Endothelial cell of coronary artery (primary cell): Measurements from ENCODE around the gene SLFN12L. TPM values are rescaled to one million over a fixed set of nuclear protein-coding genes. Genes with fewer than 3 reads are reported as not detected.

Source experiments
- total RNA-seq: library from RNA; depleted of rRNA; stranded (reverse); fragments of >200 nt; gene quantifications from 2 replicates; pipeline ENCODE4 v1.2.3, GENCODE V29; 2014

SLFN12L gene
- 0.09 TPM in 1 of 2 replicates, not detected in the other for total RNA-seq

DNA sequence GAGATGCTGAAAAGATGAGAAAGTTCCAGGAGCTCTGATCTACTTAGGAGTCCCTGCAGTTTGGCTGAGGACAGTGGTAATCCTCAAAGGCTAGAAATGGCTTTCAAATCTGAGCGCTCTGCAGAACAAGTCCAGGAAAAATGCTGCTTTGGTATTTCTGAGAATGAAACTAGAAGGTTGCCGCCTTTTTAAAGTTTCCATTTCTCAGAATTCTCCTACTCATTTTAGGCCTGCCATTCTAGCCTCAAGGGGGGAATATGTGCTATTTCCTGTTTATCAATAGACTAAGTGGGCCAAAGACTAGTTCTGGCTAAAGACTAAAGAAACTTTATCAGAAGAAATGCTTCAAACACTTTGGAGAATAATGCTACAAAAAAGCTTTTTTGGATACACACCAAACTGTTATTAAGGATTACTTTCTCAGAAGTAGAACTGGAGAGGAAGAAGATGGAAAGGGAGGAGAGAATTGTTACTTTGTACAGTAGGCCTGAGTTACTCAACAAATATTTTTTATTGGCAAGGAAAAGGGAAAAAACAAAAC, at the start of gene SLFN12L:
TSS of gene SLFN12L (minus strand) at position 78 of the 541 bp plus-strand sequence. CDS start 15,314 bp downstream, outside the sequence.

GRCh38 chr17:35578197-35578928, 40.9 kb upstream of the SLFN12L start, which contains the start of gene PEX12:
PEX12 (minus strand) TSS chr17:35578571; CDS start chr17:35578021, 550 bp downstream.

DNA sequence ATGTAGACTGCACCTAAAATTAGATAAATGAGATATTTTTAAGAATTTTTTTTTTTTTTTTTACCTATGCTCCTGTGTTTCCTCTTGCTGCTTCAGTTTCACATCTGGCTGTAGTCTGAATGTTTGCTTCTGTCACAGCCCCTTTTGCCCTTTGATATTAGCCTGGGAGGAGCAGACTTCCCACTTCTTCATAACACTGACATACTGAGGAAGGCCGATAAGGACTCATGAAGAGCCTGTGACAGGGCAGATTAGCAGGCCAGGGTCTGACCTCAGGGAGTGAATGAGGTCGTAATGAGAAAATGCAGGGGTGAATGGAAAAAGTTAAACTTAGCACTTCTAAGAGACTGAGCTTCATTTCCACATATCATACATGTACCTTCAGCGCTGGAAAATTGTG, 23.2 kb upstream of the SLFN12L start, which contains the start of gene SLFN14:
TSS of gene SLFN14 (minus strand) at position 117 of the 400 bp plus-strand sequence. CDS start 2,757 bp downstream, outside the sequence.

DNA sequence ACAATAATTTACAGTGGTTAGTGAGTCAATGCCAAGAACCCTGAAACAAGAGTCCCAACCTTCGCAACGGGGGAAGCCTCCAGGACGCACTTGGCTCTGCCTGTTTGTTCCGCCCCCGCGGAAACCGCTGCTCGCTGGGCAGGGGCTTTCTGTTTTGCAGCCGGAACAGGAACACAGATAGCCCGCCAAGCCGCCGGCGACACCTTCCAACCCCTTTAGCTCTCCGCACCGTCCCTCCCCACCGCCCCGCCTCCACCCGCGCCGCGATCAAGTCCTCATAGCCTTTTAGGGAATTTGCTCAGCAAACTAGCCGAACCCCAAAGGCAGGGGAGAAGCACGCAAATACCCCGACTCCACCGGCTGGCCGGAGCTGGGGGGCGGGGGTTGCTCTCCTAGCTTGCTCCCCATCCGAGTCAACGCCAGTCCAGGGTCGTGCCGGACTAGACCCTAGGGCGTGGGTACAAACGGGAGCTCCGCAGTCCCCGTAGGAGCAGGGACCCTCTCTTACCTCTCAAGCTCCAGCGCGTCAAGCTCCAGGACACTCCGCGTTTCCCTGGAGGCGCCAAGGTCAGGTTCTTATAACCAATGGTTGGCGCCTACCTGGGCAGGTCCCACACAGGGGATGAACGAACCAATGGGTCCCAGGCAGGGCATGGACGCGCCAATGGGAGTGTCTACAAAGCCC, 89.1 kb downstream of the SLFN12L start, which contains the start of gene SLFN13:
TSS of gene SLFN13 (minus strand) at position 553 of the 685 bp plus-strand sequence. CDS start 3,086 bp downstream, outside the sequence.

DNA sequence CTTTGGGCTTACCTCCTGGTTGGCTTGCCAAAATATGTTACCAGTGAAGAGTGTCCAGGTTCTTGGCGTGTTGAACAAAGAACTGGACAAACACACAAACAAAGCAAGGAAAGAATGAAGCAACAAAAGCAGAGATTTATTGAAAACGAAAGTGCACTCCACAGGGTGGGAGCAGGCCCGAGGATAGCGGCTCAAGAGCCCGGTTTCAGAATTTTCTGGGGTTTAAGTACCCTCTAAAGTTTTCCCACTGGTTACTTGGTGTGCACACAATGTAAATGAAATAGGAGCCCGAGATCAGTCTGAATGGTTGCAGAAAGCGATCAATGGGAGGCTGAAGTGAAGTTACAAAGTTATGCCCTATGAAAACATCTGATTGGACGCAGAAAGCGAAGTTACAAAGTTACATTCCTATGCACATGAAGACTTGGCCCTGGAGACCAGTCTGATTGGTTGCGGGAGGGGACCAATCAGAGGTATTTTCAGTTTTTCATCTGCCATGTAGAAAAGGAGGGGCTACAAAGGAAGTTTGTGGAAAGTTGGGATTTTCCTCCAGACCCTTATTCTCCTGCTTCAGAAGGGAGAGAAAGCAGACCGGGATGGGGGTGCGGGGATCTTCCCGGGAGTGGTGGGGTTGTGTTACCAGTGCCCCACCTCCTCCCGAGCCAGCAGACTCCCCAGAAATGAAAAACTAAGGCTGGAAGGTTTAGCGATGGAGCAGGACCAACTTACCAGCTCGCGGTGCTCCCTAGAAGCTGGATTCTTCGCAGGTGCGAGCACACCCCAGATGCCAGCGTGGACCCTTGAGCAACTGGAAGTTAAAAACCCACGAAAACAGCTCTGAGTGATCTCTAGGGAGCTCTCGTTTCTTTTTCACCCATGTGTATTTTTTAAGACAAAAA, 105.1 kb downstream of the SLFN12L start, which contains the start of gene SLFN12:
TSS of gene SLFN12 (minus strand) at position 325 of the 899 bp plus-strand sequence. CDS start 9,472 bp downstream, outside the sequence.

Other genes starting within 250 kb of the SLFN12L start
- 70.8 and 79.1 TPM in 2 replicates for gene SLFN11, start 164.1 kb downstream of the SLFN12L start, total RNA-seq
- gene SLFN12, start 105.2 kb downstream of the SLFN12L start, total RNA-seq, result 44.8 and 50.3 TPM in 2 replicates
- 1.8 and 2.6 TPM in 2 replicates for gene SLFN13, start 88.9 kb downstream of the SLFN12L start, total RNA-seq
- not detected in 2 replicates for gene SLFN14, start 23.1 kb upstream of the SLFN12L start, total RNA-seq
- gene PEX12, start 40.9 kb upstream of the SLFN12L start, total RNA-seq, result 2.2 and 3.3 TPM in 2 replicates
- gene AP2B1, start 49.6 kb upstream of the SLFN12L start, total RNA-seq, result 75.8 and 88.7 TPM in 2 replicates
- 0.19 and 0.27 TPM in 2 replicates for gene RASL10B, start 194.0 kb upstream of the SLFN12L start, total RNA-seq
- under 0.01 TPM in 1 of 2 replicates, not detected in the other for gene GAS2L2, start 215.6 kb upstream of the SLFN12L start, total RNA-seq
- not detected in 2 replicates for gene C17orf50, start 223.2 kb upstream of the SLFN12L start, total RNA-seq